Astrocyte of the cerebellum (primary cell): ENCODE measurements around the gene PRR29.

Experiments used
- DNase-seq: peaks from one replicate; pipeline ENCODE4 v3.0.0-alpha.2; 2011; ENCODE audit warnings: low read depth
- H3K4me3 ChIP-seq: 2 replicates; pipeline ENCODE4 v1.5.1; 2011; ENCODE audit warnings: mild to moderate bottlenecking, low read depth, low read length, moderate library complexity
- CTCF ChIP-seq: IDR thresholded peaks from 2 replicates; pipeline ENCODE4 v1.5.1; 2012; ENCODE audit warnings: low read length, low read depth, moderate library complexity, mild to moderate bottlenecking; ENCODE audit errors: missing control alignments
- in situ Hi-C: cut with HindIII; loops from 2 replicates; pipeline ENCODE4 v1.10.0; 2017; ENCODE audit warnings: low sequenced_read_pairs

Gene PRR29

GRCh38 chr17:63996430-63997182, 1.5 kb upstream of the PRR29 start:
- no peak overlapping the region for H3K4me3 ChIP-seq
- no peak for TF ChIP-seq CTCF
- in situ Hi-C loops = no loop called here
- DNase-seq = no peak

GRCh38 chr17:63997341-63998048, 656 bp upstream of the PRR29 start:
- no peak for TF ChIP-seq CTCF
- no peak for DNase-seq
- in situ Hi-C loops = no loop called here
- H3K4me3 ChIP-seq = peak overlapping the region; percentile 57

- TF ChIP-seq CTCF = no peak
- DNase-seq = no peak
- in situ Hi-C loops = no loop called here
- H3K4me3 ChIP-seq = peak overlapping the region; percentile 57
These were observed 849 bp downstream of the PRR29 start for GRCh38 chr17:63998721-63999679.

GRCh38 chr17:63999680-64000531, 1.8 kb downstream of the PRR29 start:
- TF ChIP-seq CTCF = no peak
- in situ Hi-C loops = no loop called here
- DNase-seq = no peak
- H3K4me3 ChIP-seq = no peak overlapping the region

GRCh38 chr17:64001091-64001579, 3.0 kb downstream of the PRR29 start:
- no peak overlapping the region for H3K4me3 ChIP-seq
- no peak for TF ChIP-seq CTCF
- in situ Hi-C loops = no loop called here
- no peak for DNase-seq
